H1 (cell line): Measurements from ENCODE around the gene MED31. TPM values are rescaled to one million over a fixed set of nuclear protein-coding genes. Genes with fewer than 3 reads are reported as not detected.

ENCODE experiments used
- CTCF ChIA-PET: fragments of 300-600 bp; sonication (Branson Sonifier 250); formaldehyde crosslinking; loops from one replicate; lab custom pipeline; 2021; ENCODE audit not compliant: partially characterized antibody; lab: Charles Lee
- POLR2A ChIA-PET: fragments of 300-600 bp; sonication (Branson Sonifier 250); formaldehyde crosslinking; loops from one replicate; lab custom pipeline; 2021; ENCODE audit warnings: inconsistent platforms; ENCODE audit not compliant: partially characterized antibody; lab: Charles Lee
- DNase-seq, 2 experiments: peaks; one replicate each; pipeline versions ENCODE4 v3.0.0 to v3.0.0-alpha.2; 2010 to 2022; ENCODE audit warnings: low spot score in 2 of 2, low read depth in 1 of 2, mixed read lengths in 1 of 2
- FAIRE-seq: peaks from 2 replicates; lab custom pipeline; 2011; peaks lifted over from hg19 to GRCh38; lab: Jason Lieb, UNC
- H2AFZ ChIP-seq: 2 replicates; pipeline ENCODE4 v1.8.1; 2012; ENCODE audit warnings: low read length, inconsistent platforms
- H2AK5ac ChIP-seq: 2 replicates; pipeline ENCODE4 v1.6.1; 2013; ENCODE audit warnings: low read depth, low read length
- H2BK120ac ChIP-seq: replicated peaks from 2 replicates; pipeline ENCODE3; 2013; ENCODE audit warnings: low read depth, low read length, inconsistent platforms
- H2BK12ac ChIP-seq: 2 replicates; pipeline ENCODE4 v1.6.1; 2013; ENCODE audit warnings: low read depth, low read length
- H2BK15ac ChIP-seq: 2 replicates; pipeline ENCODE4 v1.6.1; 2013; ENCODE audit warnings: low read length
- H2BK20ac ChIP-seq: 2 replicates; pipeline ENCODE4 v1.6.1; 2013; ENCODE audit warnings: low read length
- H2BK5ac ChIP-seq: 2 replicates; pipeline ENCODE4 v1.6.1; 2013; ENCODE audit warnings: low read depth, low read length
- H3K14ac ChIP-seq: 2 replicates; pipeline ENCODE4 v1.6.1; 2013; ENCODE audit warnings: inconsistent platforms; ENCODE audit not compliant: insufficient read length
- H3K18ac ChIP-seq: 2 replicates; pipeline ENCODE4 v1.6.1; 2013; ENCODE audit warnings: low read length; ENCODE audit errors: extremely low read depth
- H3K23ac ChIP-seq: 2 replicates; pipeline ENCODE4 v1.6.1; 2013; ENCODE audit warnings: inconsistent platforms; ENCODE audit not compliant: insufficient read length
- H3K23me2 ChIP-seq: 2 replicates; pipeline ENCODE4 v1.6.1; 2013; ENCODE audit warnings: low read depth, low read length
- H3K27ac ChIP-seq: 2 replicates; pipeline ENCODE4 v1.6.1; 2011; ENCODE audit warnings: low read depth, low read length, inconsistent platforms
- H3K27me3 ChIP-seq, 4 experiments: replicated peaks in 1 of 4; 1 replicate in 1 of 4; 2 replicates in 3 of 4; pipeline versions ENCODE4 v1.6.1 to v1.8.1; 2011 to 2013; ENCODE audit warnings: low read length in 3 of 4, mild to moderate bottlenecking in 3 of 4, inconsistent platforms in 2 of 4, mixed read lengths in 2 of 4, moderate library complexity in 1 of 4; ENCODE audit not compliant: control insufficient read depth in 3 of 4, insufficient read depth in 3 of 4; ENCODE audit errors: extremely low read depth in 1 of 4
- H3K36me3 ChIP-seq, 4 experiments: 2 replicates each; pipeline versions ENCODE4 v1.6.1 to v1.8.1; 2011 to 2013; ENCODE audit warnings: mild to moderate bottlenecking in 4 of 4, low read length in 3 of 4, moderate library complexity in 2 of 4, control low read depth in 1 of 4, inconsistent platforms in 1 of 4; ENCODE audit not compliant: insufficient read depth in 4 of 4, control insufficient read depth in 2 of 4
- H3K4ac ChIP-seq: replicated peaks from 2 replicates; pipeline ENCODE3; 2013; ENCODE audit warnings: low read length, low read depth, mixed read lengths, inconsistent platforms; ENCODE audit not compliant: insufficient read length
- H3K4me1 ChIP-seq, 4 experiments: replicated peaks in 1 of 4; 1 replicate in 1 of 4; 2 replicates in 3 of 4; pipeline versions ENCODE4 v1.6.1 to v1.8.1; 2011 to 2013; ENCODE audit warnings: low read length in 3 of 4, inconsistent platforms in 2 of 4, mixed read lengths in 1 of 4; ENCODE audit not compliant: insufficient read depth in 4 of 4, control insufficient read depth in 3 of 4
- H3K4me2 ChIP-seq, 2 experiments: 2 replicates each; pipeline versions ENCODE4 v1.6.1 to v1.8.1; 2011 to 2013; ENCODE audit warnings: low read depth in 2 of 2, low read length in 2 of 2, control low read depth in 1 of 2, inconsistent platforms in 1 of 2, mild to moderate bottlenecking in 1 of 2; ENCODE audit not compliant: insufficient read depth in 1 of 2
- H3K4me3 ChIP-seq, 4 experiments: fragments of 200-600, 300-600 bp in 1 of 4; sonication (generic), shearing (Covaris generic), sonication (Bioruptor Twin) in 1 of 4; 2 replicates each; pipeline versions ENCODE4 v1.5.1 to v1.8.1; 2011 to 2016; ENCODE audit warnings: low read length in 4 of 4, low read depth in 3 of 4, control low read depth in 2 of 4, inconsistent platforms in 2 of 4, mild to moderate bottlenecking in 2 of 4, mixed read lengths in 1 of 4, moderate library complexity in 1 of 4; ENCODE audit not compliant: insufficient read depth in 2 of 4; ENCODE audit errors: extremely low read depth in 1 of 4
- H3K56ac ChIP-seq: replicated peaks from 2 replicates; pipeline ENCODE3; 2013; ENCODE audit warnings: low read depth, mild to moderate bottlenecking, mixed read lengths, low read length, inconsistent platforms; ENCODE audit not compliant: insufficient read length
- H3K79me1 ChIP-seq: 2 replicates; pipeline ENCODE4 v1.6.1; 2013; ENCODE audit warnings: low read depth, low read length, control low read depth
- H3K79me2 ChIP-seq, 2 experiments: 2 replicates each; pipeline versions ENCODE4 v1.6.1 to v1.8.1; 2012 to 2013; ENCODE audit warnings: low read length in 2 of 2, mild to moderate bottlenecking in 2 of 2, inconsistent platforms in 1 of 2; ENCODE audit not compliant: insufficient read depth in 2 of 2, control insufficient read depth in 1 of 2
- H3K9ac ChIP-seq, 4 experiments: replicated peaks in 1 of 4; 1 replicate in 1 of 4; 2 replicates in 3 of 4; pipeline versions ENCODE4 v1.6.1 to v1.8.1; 2011 to 2013; ENCODE audit warnings: low read depth in 3 of 4, low read length in 3 of 4, control low read depth in 2 of 4, mild to moderate bottlenecking in 2 of 4, moderate library complexity in 2 of 4, inconsistent platforms in 1 of 4; ENCODE audit errors: extremely low read depth in 1 of 4
- H3K9me3 ChIP-seq, 2 experiments: 2 replicates each; pipeline versions ENCODE4 v1.6.1 to v1.8.1; 2012 to 2013; ENCODE audit warnings: mild to moderate bottlenecking in 2 of 2, moderate library complexity in 2 of 2, control low read depth in 1 of 2, inconsistent platforms in 1 of 2, low read depth in 1 of 2, low read length in 1 of 2, mixed read lengths in 1 of 2; ENCODE audit not compliant: insufficient read depth in 2 of 2
- H4K20me1 ChIP-seq, 2 experiments: replicated peaks in 1 of 2; 2 replicates each; pipeline versions ENCODE3 to v1.8.1; 2011 to 2013; ENCODE audit warnings: inconsistent platforms in 2 of 2, low read length in 2 of 2, mild to moderate bottlenecking in 1 of 2; ENCODE audit not compliant: insufficient read depth in 2 of 2, control insufficient read depth in 1 of 2
- H4K5ac ChIP-seq: 2 replicates; pipeline ENCODE4 v1.6.1; 2013; ENCODE audit warnings: low read length, low read depth, mixed read lengths, inconsistent platforms; ENCODE audit not compliant: insufficient read length
- H4K8ac ChIP-seq: 2 replicates; pipeline ENCODE4 v1.8.0; 2013; ENCODE audit warnings: mild to moderate bottlenecking, moderate library complexity, low read length, inconsistent platforms; ENCODE audit not compliant: insufficient read depth; ENCODE audit errors: extremely low read depth
- H4K91ac ChIP-seq: replicated peaks from 2 replicates; pipeline ENCODE3; 2013; ENCODE audit warnings: low read length, mixed read lengths, inconsistent platforms; ENCODE audit not compliant: insufficient read length
- CBX8 ChIP-seq: fragments of 300-800, 300-1000 bp; sonication (generic); IDR thresholded peaks from 2 replicates; pipeline ENCODE4 v1.7.1; 2016; ENCODE audit warnings: low read depth, low read length, borderline replicate concordance
- FOSL1 ChIP-seq: IDR thresholded peaks from 2 replicates; pipeline ENCODE4 v1.6.1; 2011; ENCODE audit warnings: mild to moderate bottlenecking, low read depth, low read length, moderate library complexity; ENCODE audit not compliant: insufficient read depth
- HDAC2 ChIP-seq, 2 experiments: fragments of 300-600 bp in 1 of 2; sonication (generic) in 1 of 2; IDR thresholded peaks; 2 replicates each; pipeline ENCODE4 v1.6.1; 2011 to 2012; ENCODE audit warnings: low read depth in 2 of 2, low read length in 2 of 2, mild to moderate bottlenecking in 2 of 2, moderate library complexity in 2 of 2, borderline replicate concordance in 1 of 2, inconsistent platforms in 1 of 2
- HDAC6 ChIP-seq: IDR thresholded peaks from one replicate; pipeline ENCODE4 v1.7.1; 2012; ENCODE audit warnings: low read depth, mild to moderate bottlenecking, inconsistent platforms, low read length, moderate library complexity
- KDM4A ChIP-seq: IDR thresholded peaks from one replicate; pipeline ENCODE4 v1.7.1; 2012; ENCODE audit warnings: low read depth, mild to moderate bottlenecking, moderate library complexity, low read length, inconsistent platforms; ENCODE audit not compliant: severe bottlenecking
- POLR2A ChIP-seq, 2 experiments: IDR thresholded peaks; 1 replicate in 1 of 2; 2 replicates in 1 of 2; pipeline ENCODE4 v1.6.1; 2011; ENCODE audit warnings: low read depth in 2 of 2, low read length in 2 of 2, mild to moderate bottlenecking in 2 of 2; ENCODE audit errors: control extremely low read depth in 1 of 2
- SIX5 ChIP-seq: IDR thresholded peaks from 2 replicates; pipeline ENCODE4 v1.6.1; 2011; ENCODE audit warnings: mild to moderate bottlenecking, low read depth, low read length
- WGBS, 2 experiments: shearing (Covaris generic) in 1 of 2; methylation state at CpG; one replicate each; pipeline versions ENCODE4 v1.1.6 to v1.1.7; 2013 to 2015; ENCODE audit warnings: low lambda C conversion rate in 2 of 2, mixed read lengths in 2 of 2, inconsistent platforms in 1 of 2, low coverage in 1 of 2, missing lambda C conversion rate in 1 of 2; ENCODE audit not compliant: insufficient replicate concordance in 2 of 2, insufficient coverage in 1 of 2, insufficient read length in 1 of 2; ENCODE audit errors: extremely low coverage in 1 of 2, missing lambda C conversion rate in 1 of 2; 5-methylcytosine and 5-hydroxymethylcytosine counted together
- polyA plus RNA-seq, 7 experiments: library from polyadenylated mRNA; depleted of rRNA in 3 of 7; stranded (reverse) in 5 of 7; unstranded in 2 of 7; fragments of >200 nt in 5 of 7; fragments of 200-250 nt in 2 of 7; gene quantifications; 1 replicate in 5 of 7; 2 replicates in 1 of 7; 4 replicates in 1 of 7; pipeline versions ENCODE4 v1.2.1 to v1.2.3, GENCODE V29; 2011 to 2013; ENCODE audit warnings: missing spikeins in 2 of 7, mixed read lengths in 2 of 7
- total RNA-seq: library from RNA; stranded (reverse); fragmentation: NEBNext Ultra II Directional; extraction: Animal tissue kit (Norgen Biotek cat#: 25700); gene quantifications from 2 replicates; pipeline ENCODE4 v1.2.1, GENCODE V29; 2021

MED31 gene
- total and polyA plus RNA-seq, 2 of the 8 experiments (the other 6 are each of a cell fraction or from before 2014, with no cell fraction given), result 4.6 to 12.3 TPM

GRCh38 chr17:6610011-6610410 is 41.4 kb downstream of the MED31 start:
- CTCF ChIA-PET, result interaction anchor here (0.6 to 1.0 kb wide), 2 partner anchors 32 to 335 kb away, joined by 3 read pairs; no protein-coding TSS in a partner anchor
- 88% methylated on average over 5 of the region's 5 CpGs; no CpG with 5 or more reads in 1 of the 2 experiments for WGBS, 2 experiments
- TF ChIP-seq HDAC6 (no peak), CBX8 (no peak), KDM4A (no peak), HDAC2 (IDR thresholded peaks at IDR 0.05; ENCODE audit: borderline replicate concordance in 1 of 2, low read depth in 2 of 2, low read length in 2 of 2) (no peak), FOSL1 (no peak), SIX5 (no peak), POLR2A (IDR thresholded peaks at IDR 0.05; ENCODE audit: control extremely low read depth in 1 of 2, low read depth in 2 of 2, low read length in 2 of 2) (no peak)

More at GRCh38 chr17:6610011-6610410, 41.4 kb downstream of the MED31 start:
- Histone ChIP-seq H2BK15ac (no peak overlapping the region), H3K23ac (no peak overlapping the region), H3K4me2 (no peak overlapping the region), H2BK120ac (no peak overlapping the region), H3K27me3 (no peaks in the 10 kb centered on the region), H4K8ac (no peak overlapping the region), H2BK5ac (no peak overlapping the region), H2BK20ac (no peak overlapping the region), H3K18ac (no peak overlapping the region), H3K79me1 (no peaks in the 10 kb centered on the region), H3K23me2 (no peaks in the 10 kb centered on the region), H3K4me1 (no peaks in the 10 kb centered on the region), H3K9me3 (no peaks in the 10 kb centered on the region), H3K36me3 (peaks cover 17 to 43% (median 39%) of the 10 kb centered on the region in 4 experiments; a peak in 7 of 8 replicates), H4K91ac (no peak overlapping the region), H4K5ac (no peak overlapping the region), H3K9ac (no peak overlapping the region), H3K79me2 (no peaks in the 10 kb centered on the region), H2AFZ (no peak overlapping the region), H2BK12ac (no peak overlapping the region), H3K4ac (no peak overlapping the region), H4K20me1 (peaks cover 0 to 6% of the 10 kb centered on the region in 2 experiments), H3K4me3 (no peak overlapping the region), H3K56ac (no peak overlapping the region), H3K14ac (no peak overlapping the region), H3K27ac (no peak overlapping the region), H2AK5ac (no peak overlapping the region)
- DNase-seq (no peak), FAIRE-seq (no peak)
- POLR2A ChIA-PET, result interaction anchor here (0.9 kb wide), 1 partner anchor 14 kb away, joined by 3 read pairs; no protein-coding TSS in a partner anchor
